GM21381 (cell line): ENCODE data around the gene NADK2.
"Not testable (repeated sequence)": the region's sequence is repeated elsewhere in the genome, so short reads cannot be mapped to it uniquely, and the experiment has no call there.

Source experiments
- ATAC-seq: cut with Tn5 transposase; IDR thresholded peaks from one replicate; pipeline ENCODE4 v1.9.1; 2021; ENCODE audit warnings: mild to moderate bottlenecking, moderate library complexity; ENCODE audit not compliant: unreplicated experiment

The NADK2 gene

DNA sequence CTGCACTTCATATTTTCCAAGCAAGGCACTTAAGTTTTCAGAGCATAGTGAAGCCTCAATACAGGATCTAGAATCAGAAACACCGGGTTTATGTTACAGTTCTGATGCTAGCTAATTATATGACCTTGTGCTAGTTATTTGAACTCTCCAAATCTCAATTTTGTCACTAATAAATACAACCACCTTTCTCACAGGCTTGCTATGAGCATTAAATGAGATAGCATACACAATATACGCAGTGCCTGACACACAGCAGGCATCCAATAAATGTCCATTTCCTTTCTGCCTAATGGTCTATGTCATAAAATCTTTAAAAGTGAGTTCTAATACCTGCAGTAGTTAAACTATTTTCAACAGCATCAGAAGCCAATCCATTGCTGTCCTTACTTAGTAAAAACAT, 32.9 kb downstream of the NADK2 start:
- ATAC-seq = no peak

DNA sequence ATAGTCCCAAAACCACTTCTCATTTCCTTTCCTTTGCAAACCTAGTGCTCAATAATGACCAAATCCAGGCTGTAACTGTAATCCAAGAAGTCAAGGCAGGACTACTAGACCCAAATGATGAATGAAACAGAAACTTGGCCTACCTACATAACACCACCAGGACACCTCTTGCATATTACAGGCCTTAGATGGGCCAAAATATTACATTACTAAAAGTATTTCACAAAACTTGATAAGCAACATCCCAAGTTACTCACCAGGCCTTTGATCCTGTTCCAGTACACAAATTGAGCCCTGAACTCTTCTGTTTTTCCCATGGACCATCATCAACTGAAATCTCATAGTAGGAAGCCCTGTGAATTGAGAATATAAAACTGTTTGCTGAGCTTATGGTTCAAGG, 34.8 kb downstream of the NADK2 start:
- no peak for ATAC-seq

DNA sequence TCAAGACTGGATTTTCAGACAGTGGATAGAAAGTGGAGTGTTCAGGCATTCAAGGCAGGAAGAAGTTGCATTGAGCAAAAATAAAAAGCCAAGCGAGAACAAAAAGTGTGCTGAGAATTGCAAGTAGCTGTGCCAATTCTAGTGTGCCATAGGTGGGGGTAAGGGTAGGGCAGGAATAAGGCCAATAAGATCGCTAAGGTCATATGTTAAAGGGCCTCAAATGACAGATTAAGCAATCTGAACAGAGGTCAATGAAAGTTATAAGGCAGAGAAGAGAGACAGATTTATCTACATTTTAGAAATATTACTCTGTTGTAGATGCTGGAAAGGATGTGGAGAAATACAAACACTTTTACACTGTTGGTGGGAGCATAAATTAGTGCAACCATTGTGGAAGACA, 36.4 kb downstream of the NADK2 start:
- no peak for ATAC-seq

DNA sequence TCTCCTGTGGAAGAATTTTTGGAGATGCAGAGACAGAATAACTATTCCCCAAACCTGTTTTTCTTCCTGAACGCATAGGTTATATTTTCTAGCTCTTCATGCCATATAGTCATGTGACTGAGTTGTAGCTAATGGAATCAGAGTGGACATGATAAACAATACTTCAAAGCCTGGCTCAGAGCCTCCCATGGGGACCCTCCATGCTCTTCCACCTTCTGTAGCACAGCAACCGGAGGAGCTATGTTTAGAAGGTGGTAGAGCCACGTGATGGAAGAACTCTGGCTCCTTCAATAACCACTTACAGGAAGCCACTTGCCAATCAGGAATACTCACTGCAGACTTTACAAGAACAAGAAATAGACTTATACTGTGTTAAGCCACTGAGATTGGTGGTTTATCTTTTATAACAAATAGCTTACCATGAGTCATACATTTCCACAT, 39.2 kb downstream of the NADK2 start:
- ATAC-seq = no peak

DNA sequence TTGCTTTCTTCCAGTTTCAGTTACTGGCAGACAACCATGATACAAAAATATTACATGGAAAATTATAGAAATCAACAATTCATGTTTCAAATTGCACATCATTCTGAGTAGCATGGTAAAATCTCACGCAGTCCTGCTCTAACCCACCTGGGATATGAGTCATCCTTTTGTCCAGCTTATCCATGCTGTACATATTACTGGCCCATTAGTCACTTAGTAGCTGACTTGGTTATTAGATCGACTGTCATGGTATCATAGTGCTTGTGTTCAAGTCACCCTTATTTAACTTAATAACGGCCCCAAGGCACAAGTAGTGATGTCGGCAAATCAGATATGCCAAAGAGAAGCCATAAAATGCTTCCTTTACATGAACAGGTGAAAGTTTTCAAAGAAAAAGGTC, 41.2 kb downstream of the NADK2 start:
- ATAC-seq = no peak

DNA sequence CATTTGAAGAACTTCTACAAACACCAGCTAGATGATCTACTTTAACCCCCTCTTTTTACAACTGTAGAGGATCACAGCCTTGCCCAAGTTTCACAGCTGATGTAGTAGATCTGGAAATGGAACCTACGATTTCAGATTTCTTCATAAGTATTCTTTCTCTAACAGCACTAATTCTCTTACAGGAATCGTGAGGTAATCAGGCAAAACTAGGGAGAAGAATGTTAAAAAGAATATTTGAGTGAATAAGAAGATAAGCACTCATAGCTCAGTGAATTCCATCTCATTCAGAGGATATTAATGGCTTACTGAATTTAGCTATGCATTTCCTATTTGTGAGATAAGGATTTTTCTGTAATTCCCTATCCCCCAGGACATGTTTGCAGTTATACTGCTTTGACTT, 42.1 kb downstream of the NADK2 start:
- no peak for ATAC-seq

DNA sequence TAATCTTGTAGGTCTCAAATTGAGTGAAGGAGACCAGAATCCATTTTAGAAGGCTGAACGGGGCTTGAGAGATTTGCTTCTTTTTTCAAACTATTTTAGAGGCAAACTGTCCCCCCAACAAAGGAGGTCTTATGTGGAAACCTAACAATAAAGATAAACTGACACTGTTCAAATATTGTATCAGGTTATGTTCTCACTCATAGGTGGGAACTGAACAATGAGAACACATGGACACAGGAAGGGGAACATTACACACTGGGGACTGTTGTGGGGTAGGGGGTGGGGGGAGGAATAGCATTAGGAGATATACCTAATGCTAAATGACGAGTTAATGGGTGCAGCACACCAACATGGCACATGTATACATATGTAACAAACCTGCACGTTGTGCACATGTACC, 42.9 kb downstream of the NADK2 start:
- ATAC-seq = not testable (repeated sequence)

DNA sequence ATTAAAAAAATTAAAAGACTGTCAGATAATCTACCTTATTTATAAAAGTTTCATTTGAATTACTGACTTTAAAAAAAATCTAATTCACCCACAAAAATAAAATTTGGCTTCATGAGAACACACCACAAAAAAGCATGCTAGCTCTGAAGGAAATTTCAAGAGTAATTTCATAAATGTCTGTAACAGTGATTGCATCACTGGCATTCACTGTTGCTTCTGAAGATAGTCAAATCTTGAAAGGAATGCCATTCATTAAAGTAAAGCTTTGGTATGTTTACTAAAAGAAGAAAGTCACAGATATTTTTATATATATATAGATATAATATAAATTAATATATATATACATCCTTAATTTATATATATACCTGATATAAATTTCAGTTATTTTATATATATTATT, 43.4 kb downstream of the NADK2 start:
- no peak for ATAC-seq

DNA sequence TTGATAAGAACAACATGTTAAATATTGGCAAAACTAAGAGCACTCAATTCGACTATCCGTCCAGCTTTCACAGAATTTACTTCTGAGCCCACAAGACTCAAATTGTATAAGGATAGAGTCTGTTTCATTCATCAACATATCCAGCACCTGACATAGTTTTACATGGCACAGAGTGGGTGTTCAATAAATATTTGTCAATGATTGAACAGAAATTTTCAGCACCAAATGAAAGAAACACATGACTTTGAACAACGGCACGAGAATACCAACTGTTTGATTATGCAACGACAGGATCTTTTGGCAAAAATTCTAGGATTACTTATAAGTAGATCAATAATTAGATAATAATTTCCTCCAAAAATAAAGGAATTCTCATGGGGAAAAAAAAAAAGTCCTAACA, 48.0 kb downstream of the NADK2 start:
- no peak for ATAC-seq

DNA sequence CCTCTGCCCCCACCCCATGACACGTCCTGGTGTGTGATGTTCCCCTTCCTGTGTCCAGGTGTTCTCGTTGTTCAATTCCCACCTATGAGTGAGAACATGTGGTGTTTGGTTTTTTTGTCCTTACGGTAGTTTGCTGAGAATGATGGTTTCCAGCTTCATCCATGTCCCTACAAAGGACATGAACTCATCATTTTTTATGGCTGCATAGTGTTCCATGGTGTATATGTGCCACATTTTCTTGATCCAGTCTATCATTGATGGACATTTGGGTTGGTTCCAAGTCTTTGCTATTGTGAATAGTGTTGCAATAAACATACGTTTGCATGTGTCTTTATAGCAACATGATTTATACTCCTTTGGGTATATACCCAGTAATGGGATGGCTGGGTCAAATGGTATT, 57.3 kb downstream of the NADK2 start:
- ATAC-seq = not testable (repeated sequence)

DNA sequence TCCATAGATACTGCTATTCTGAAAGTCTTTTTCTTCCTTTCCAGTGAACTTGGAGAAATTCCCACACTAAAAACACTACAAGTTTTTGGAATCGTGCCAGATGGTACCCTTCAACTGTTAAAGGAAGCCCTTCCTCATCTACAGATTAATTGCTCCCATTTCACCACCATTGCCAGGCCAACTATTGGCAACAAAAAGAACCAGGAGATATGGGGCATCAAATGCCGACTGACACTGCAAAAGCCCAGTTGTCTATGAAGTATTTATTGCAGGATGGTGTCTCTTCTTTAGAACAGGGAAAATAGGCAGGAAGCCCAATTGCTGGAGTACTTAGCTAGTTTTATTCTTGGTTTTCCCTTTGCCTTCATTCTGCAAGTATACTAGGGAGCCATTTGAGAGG, 60.0 kb downstream of the NADK2 start:
- ATAC-seq = no peak

DNA sequence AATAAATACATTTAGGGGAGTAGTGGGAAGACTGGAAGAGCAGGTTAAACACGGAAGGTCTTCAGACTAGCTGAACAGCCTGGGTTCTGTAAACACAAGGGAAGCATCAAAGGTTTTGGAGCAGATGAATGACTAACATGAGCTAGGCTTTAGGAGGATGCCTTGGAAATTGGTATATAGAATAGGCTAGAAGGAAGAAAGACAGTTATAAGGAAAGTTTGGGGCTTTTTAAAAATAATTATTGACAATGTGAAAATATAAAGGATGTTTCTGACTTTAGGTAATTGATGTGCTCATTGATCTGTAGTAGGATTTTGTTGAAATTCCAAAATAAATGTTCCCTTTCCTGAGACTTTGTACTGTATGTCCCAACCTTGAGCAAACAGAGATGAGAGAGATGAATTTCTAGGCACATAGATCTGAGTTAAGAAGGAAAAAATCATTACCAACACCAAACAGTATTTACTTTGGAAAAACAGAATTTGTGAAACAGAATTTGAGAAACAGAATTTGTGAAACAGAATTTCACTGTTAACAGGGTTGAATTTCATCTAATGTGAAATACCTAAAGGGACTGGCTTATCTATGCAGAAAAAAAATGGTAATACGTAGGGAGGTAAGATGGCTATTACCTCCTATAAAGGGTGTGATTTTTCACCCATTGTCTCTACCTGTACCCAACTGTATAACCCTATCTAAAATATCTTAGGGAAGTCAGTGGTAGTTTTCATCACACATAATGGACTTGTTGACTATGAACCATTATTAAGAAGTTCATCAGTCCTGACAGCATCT, 61.0 kb downstream of the NADK2 start:
- ATAC-seq = no peak

DNA sequence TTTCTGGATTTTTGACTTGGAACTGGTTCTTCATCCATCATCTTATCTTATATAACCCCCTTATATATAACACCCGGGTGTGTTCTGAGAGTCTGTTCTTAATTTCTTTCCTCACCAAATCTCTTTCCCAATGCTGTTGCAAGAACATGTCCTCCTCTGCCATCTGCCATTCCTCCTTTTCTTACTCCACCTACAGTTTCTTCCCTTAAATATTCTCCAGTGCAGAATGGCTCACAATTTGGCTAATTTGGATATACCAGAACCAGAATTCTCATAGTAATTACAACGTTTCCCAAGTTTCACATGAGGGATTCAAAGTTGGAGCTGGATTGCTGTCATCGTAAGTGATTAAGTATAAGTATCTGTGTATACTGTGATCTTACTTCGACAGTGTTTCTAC, 61.8 kb downstream of the NADK2 start:
- no peak for ATAC-seq

DNA sequence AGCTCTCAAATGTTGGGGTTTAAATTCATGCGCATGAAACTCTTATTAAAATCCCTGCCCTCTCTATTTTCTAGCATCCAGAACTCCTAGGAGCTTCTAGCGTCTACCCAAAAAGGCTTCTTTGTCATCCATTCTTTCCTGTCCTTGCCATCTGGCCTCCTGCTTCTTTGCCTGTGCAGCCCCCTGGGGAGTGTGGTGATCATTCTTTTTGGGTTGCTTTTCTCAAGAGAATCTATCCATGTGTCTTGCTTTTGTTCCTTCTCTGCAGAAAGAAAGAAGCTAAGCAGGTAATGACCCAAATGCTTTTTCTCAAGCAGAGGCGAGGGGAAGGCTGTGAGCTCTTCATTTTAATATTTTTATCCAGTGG, 63.2 kb downstream of the NADK2 start:
- no peak for ATAC-seq

DNA sequence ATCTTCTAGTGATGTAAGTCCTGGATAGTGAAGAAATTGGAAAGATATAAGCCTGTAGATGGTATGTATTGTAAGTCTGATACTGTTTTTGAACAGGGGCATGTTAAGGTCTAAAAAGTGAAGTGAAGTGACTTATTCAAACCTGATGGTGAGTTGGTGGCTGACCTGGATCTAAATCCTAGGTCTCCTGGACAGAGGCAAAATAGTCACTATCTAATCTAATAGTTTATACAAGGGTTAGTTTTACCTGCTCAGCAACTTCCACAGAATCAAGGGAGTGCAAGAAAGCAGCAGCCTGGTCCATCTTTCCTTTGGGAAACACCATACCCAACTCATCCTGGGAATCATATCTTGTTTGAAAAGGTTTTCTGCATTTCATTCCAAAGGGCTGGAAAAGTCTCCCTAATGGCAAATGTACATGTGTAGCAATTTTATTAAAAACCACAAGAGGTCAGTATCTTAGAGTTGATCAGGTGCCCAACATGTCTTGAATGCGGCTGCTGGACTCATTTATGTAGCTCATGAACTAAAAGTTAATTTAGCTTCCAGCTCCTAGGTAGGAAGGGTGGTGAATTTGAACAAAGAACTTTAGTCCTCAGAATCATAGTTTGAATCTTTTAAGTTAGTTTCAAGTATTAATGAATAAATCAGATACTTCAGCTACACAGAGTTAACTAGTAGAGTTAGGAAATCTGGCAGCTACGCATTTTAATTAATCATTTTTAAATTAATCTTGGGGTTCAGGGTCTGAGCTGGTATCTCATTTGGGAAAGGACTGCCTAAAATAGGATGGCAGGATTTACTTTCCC, 63.8 kb downstream of the NADK2 start:
- no peak for ATAC-seq

DNA sequence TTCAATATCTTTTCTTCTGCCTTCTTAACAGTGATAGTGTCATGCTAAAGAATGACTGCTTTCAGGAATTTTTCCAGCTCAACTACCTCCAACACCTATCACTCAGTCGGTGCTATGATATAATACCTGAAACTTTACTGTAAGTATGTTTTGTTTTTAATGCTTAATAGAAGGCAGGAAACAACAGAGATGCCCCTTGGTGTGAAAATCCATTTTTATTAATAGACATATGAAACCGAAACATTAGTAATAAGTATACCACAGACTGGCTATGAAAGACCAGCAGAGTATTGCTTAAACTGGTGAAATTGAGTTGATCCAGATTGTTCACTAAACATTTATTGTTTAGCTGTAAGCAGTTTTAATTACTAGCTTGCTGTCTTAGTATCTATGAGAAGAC, 64.6 kb downstream of the NADK2 start:
- ATAC-seq = peak; percentile 98

DNA sequence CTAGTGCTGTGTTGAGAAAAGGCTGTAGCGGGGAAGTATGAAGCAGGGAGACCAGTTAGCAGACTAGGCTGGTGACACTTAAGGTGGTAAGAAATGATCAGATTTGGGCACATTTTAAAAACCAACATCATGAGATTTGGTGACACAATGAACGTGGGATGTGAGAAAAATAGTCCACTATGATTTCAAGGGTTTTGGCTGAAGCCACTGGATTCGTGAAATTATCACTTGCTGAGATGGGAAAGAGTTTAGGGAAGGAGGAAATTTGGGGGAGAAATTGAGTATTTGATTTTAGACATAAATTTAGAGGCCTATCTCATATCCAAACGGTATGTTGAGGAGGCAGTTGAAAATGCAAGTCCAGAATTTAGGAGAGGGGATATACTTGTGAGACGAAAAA, 66.7 kb downstream of the NADK2 start:
- no peak for ATAC-seq

DNA sequence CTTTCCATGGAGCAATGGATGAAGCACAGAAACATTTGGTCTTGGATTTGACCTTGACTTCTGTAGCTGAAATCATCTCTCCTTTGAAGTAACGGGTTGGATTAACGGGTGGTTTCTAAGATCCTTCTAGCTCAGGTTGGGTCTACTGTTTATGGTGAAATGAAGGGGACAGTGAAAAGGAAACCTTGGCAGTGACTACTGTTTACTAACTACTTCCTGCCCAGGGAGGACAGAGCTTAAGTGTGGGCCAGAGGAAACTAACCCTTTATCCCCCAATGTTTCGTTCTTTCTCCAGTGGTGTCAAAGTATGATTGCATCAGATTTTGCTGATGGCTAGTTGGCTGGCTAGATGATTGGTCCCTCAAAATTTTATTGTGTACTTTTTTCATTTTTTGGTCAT, 67.6 kb downstream of the NADK2 start:
- ATAC-seq = no peak

DNA sequence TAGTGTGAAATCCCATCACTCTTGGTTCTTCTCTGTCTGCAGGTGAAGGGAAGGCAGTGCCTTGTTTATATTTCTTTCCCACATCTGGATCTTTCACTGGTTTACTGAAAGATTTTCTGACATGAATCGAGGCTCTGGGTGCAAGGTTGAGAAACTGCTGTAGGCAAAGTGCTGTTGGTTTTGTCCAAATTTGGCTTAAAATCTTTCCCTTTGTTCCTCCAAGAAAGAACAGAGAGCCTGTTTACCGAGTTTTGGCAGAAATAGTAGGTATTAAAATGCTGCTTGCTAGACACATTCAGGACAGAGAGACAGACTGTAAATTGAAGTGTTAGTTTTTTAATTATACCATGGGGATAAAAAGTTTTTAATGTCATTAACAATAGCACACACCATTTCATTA, 68.3 kb downstream of the NADK2 start:
- no peak for ATAC-seq

DNA sequence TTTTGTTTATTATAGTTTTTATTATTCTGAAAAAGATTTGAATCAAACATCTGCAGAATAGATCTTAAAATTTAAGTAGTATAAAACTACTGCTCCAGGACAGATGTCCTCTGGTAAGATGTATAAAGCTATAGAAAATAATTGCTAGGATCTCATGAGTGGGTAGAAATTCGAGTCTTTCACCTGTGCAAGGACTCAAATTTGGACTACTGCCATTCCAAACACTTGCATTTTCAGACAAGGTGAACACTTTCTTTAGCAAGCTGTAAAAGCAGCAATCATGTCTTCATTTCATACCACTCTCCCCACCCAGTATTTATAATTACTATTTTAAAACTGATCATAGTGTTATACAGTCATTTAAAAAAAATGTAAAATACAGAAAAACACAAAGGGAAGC, 69.1 kb downstream of the NADK2 start:
- no peak for ATAC-seq

DNA sequence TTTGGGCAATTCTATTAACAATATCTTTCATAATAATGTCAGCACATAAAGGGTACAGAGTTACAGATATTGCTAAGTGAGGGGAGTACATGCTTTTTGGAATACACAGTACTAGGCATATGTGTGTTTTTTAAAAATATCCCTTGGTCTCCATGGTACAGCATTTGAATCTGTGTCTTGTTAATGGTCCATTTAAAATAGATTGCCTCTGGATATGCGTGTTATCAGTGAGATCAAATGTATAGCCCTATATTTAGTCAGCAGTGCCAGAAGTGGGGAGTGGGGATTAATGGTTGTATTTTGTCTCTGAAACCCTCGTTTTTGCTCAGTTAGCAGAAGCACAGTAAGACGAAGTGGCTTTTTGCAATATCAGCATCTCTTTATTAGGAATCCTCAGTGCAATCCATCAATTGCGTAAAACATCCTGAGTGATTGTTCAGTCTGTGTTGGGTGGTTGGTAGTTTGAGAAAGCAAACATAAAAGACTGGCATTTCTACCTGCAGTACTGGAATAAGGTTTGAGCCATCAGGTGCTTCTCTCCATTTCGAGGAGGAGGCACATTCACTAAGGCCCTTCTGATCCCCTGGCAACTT, 70.8 kb downstream of the NADK2 start:
- no peak for ATAC-seq

DNA sequence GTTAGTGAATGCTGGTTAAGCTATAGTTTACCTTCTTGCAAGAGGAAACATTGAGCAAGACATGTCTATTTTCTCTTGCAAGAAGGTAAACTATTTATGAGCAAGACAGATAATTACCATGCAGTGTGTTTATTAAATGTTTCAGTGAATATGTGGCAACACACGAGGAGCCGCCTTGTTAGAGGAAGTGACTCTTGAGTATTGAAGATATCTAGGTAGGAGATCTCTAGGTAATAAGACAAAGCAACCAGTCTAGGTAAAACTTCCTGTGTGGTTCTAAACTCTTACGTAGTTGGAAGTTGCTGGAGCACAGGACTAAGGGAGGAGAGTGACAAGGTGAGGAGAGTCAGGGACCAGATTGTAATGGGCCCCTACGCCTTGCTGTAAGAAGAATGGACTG, 73.0 kb downstream of the NADK2 start:
- no peak for ATAC-seq
